Smooth muscle cell of trachea (primary cell): ENCODE results near the gene SUSD4. TPM values are rescaled to one million over a fixed set of nuclear protein-coding genes. Genes with fewer than 3 reads are reported as not detected.

ENCODE experiments used
- total RNA-seq: library from RNA; depleted of rRNA; stranded (reverse); fragments of >200 nt; gene quantifications from 2 replicates; pipeline ENCODE4 v1.2.1, GENCODE V29; 2014

SUSD4 gene, protein sequence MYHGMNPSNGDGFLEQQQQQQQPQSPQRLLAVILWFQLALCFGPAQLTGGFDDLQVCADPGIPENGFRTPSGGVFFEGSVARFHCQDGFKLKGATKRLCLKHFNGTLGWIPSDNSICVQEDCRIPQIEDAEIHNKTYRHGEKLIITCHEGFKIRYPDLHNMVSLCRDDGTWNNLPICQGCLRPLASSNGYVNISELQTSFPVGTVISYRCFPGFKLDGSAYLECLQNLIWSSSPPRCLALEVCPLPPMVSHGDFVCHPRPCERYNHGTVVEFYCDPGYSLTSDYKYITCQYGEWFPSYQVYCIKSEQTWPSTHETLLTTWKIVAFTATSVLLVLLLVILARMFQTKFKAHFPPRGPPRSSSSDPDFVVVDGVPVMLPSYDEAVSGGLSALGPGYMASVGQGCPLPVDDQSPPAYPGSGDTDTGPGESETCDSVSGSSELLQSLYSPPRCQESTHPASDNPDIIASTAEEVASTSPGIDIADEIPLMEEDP
- not detected in 2 replicates for total RNA-seq

GRCh38 chr1:223363856-223364684, at the start of gene SUSD4:
Gene SUSD4 (minus strand): TSS chr1:223364176. CDS start chr1:223363425, 751 bp downstream.

GRCh38 chr1:223393275-223394214, 29.6 kb upstream of the SUSD4 start, which contains the start of gene CCDC185:
Gene CCDC185 (plus strand): TSS chr1:223393415. CDS start chr1:223393476, 61 bp downstream.

Other genes starting within 250 kb of the SUSD4 start
- gene TLR5, start 220.9 kb downstream of the SUSD4 start, total RNA-seq = 0.17 TPM in 1 of 2 replicates, not detected in the other
- 0.17 TPM in 1 of 2 replicates, not detected in the other for gene CCDC185, start 29.2 kb upstream of the SUSD4 start, total RNA-seq